ENCODE results near the gene MAU2. TPM values are rescaled to one million over a fixed set of nuclear protein-coding genes. Genes with fewer than 3 reads are reported as not detected.

The MAU2 gene
- total RNA-seq, 1 donor from 2014 or later: 12.1 TPM

- H3K4me3 ChIP-seq (ENCODE audit: low read depth, low read length): no peak overlapping the region
- H3K36me3 ChIP-seq (ENCODE audit: control insufficient read depth, insufficient read depth, low read length): peaks cover 15% of the 10 kb centered on the region
- TF ChIP-seq CTCF (IDR thresholded peaks at IDR 0.05; ENCODE audit: insufficient read depth, low read length, severe bottlenecking): no peak
- peaks cover 3% of the 10 kb centered on the region for H3K27me3 ChIP-seq (ENCODE audit: control insufficient read depth, insufficient read depth, low read length)
- DNase-seq (ENCODE audit: low read depth): no peak
- FAIRE-seq: no peak
Measured at GRCh38 chr19:19276386-19276785, 44.2 kb upstream of the MAU2 start.

- Histone ChIP-seq H3K27me3 (ENCODE audit: control insufficient read depth, insufficient read depth, low read length) (peaks cover 3% of the 10 kb centered on the region), H3K36me3 (ENCODE audit: control insufficient read depth, insufficient read depth, low read length) (peaks cover 15% of the 10 kb centered on the region), H3K4me3 (ENCODE audit: low read depth, low read length) (no peak overlapping the region)
- FAIRE-seq: no peak
- DNase-seq (ENCODE audit: low read depth): no peak
- TF ChIP-seq CTCF (IDR thresholded peaks at IDR 0.05; ENCODE audit: insufficient read depth, low read length, severe bottlenecking): no peak
Measured at GRCh38 chr19:19276851-19277250, 43.8 kb upstream of the MAU2 start.

- H3K27me3 ChIP-seq (ENCODE audit: control insufficient read depth, insufficient read depth, low read length): peaks cover 2% of the 10 kb centered on the region
- FAIRE-seq (no peak), DNase-seq (ENCODE audit: low read depth) (no peak)
- H3K4me3 ChIP-seq (ENCODE audit: low read depth, low read length): no peak overlapping the region
- TF ChIP-seq CTCF (IDR thresholded peaks at IDR 0.05; ENCODE audit: insufficient read depth, low read length, severe bottlenecking): no peak
- peaks cover 15% of the 10 kb centered on the region for H3K36me3 ChIP-seq (ENCODE audit: control insufficient read depth, insufficient read depth, low read length)
Measured at GRCh38 chr19:19278315-19278714, 42.3 kb upstream of the MAU2 start.

GRCh38 chr19:19279062-19279612 is 41.5 kb upstream of the MAU2 start:
- no peak for TF ChIP-seq CTCF (IDR thresholded peaks at IDR 0.05; ENCODE audit: insufficient read depth, low read length, severe bottlenecking)
- FAIRE-seq (no peak), DNase-seq (ENCODE audit: low read depth) (no peak)
- Histone ChIP-seq H3K36me3 (ENCODE audit: control insufficient read depth, insufficient read depth, low read length) (peaks cover 15% of the 10 kb centered on the region), H3K4me3 (ENCODE audit: low read depth, low read length) (no peak overlapping the region), H3K27me3 (ENCODE audit: control insufficient read depth, insufficient read depth, low read length) (no peaks in the 10 kb centered on the region)

GRCh38 chr19:19279853-19280252 is 40.8 kb upstream of the MAU2 start:
- Histone ChIP-seq H3K27me3 (ENCODE audit: control insufficient read depth, insufficient read depth, low read length) (no peaks in the 10 kb centered on the region), H3K4me3 (ENCODE audit: low read depth, low read length) (no peak overlapping the region), H3K36me3 (ENCODE audit: control insufficient read depth, insufficient read depth, low read length) (peaks cover 15% of the 10 kb centered on the region)
- no peak for FAIRE-seq
- TF ChIP-seq CTCF (IDR thresholded peaks at IDR 0.05; ENCODE audit: insufficient read depth, low read length, severe bottlenecking): no peak
- no peak for DNase-seq (ENCODE audit: low read depth)

GRCh38 chr19:19280561-19280960 is 40.1 kb upstream of the MAU2 start:
- FAIRE-seq (no peak), DNase-seq (ENCODE audit: low read depth) (no peak)
- H3K36me3 ChIP-seq (ENCODE audit: control insufficient read depth, insufficient read depth, low read length): peaks cover 15% of the 10 kb centered on the region

More at GRCh38 chr19:19280561-19280960, 40.1 kb upstream of the MAU2 start:
- H3K4me3 ChIP-seq (ENCODE audit: low read depth, low read length): no peak overlapping the region
- no peaks in the 10 kb centered on the region for H3K27me3 ChIP-seq (ENCODE audit: control insufficient read depth, insufficient read depth, low read length)
- no peak for TF ChIP-seq CTCF (IDR thresholded peaks at IDR 0.05; ENCODE audit: insufficient read depth, low read length, severe bottlenecking)

Data from bronchial epithelial cell (primary cell).